Adrenal gland (tissue), 5 donors: ENCODE measurements around the gene FGF23.

Source experiments
- CTCF ChIP-seq, 6 experiments: fragments of 450-650 bp in 4 of 6; fragments of 200-600 bp in 2 of 6; sonication (generic) in 1 of 6; IDR thresholded peaks; 1 replicate in 5 of 6; 2 replicates in 1 of 6; pipeline versions ENCODE4 v1.5.1 to v1.8.0; 2016 to 2021; ENCODE audit warnings: antibody characterized with exemption in 6 of 6, mild to moderate bottlenecking in 2 of 6, moderate library complexity in 1 of 6
- POLR2A ChIP-seq, 2 donors: fragments of 450-650 bp; IDR thresholded peaks; one replicate each; pipeline ENCODE4 v1.6.1; 2017; ENCODE audit warnings: antibody characterized with exemption in 2 of 2, mild to moderate bottlenecking in 2 of 2, moderate library complexity in 1 of 2
- donor health status: DM: no; HTN: no; CAD: no.

DNA sequence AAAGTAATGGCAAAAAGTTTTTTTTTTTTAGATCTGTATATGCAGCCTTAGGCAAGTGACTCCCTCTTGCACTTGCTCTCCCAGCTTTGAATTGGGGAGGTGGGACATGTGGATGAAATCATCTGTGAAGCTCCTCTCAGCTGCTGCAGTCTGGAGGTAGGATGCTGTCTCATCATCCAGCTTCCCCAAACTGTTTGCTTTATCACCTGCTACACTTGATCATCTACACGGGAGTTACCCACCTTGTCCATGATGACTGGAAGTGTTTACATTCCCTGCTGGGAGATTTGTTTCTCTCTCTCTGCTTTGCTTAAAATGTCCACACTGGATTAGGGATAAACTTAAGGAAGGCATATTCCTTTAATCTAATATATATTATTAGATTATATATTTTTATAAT, 8.5 kb upstream of the FGF23 start:
- no peak for TF ChIP-seq CTCF (IDR thresholded peaks at IDR 0.05)
- TF ChIP-seq POLR2A (IDR thresholded peaks at IDR 0.05) = no peak
